T-cell (primary cell): ENCODE measurements around the gene UGT2A3. TPM values are rescaled to one million over a fixed set of nuclear protein-coding genes. Genes with fewer than 3 reads are reported as not detected.

Experiments used
- ATAC-seq, 4 experiments: fragments of 200-7000 bp in 3 of 4; fragments of 150-1000 bp in 1 of 4; cut with Tn5 transposase; replicated peaks in 1 of 4; 1 replicate in 3 of 4; 2 replicates in 1 of 4; pipeline ENCODE4 v1.10.0; 2021; ENCODE audit warnings: moderate library complexity in 3 of 4, mild to moderate bottlenecking in 2 of 4, moderate number of reproducible peaks in 1 of 4
- CTCF ChIA-PET, 2 donors: fragments of 300-600 bp; sonication (Branson Sonifier 250); formaldehyde crosslinking; loops; one replicate each; lab custom pipeline; 2022; ENCODE audit warnings: antibody characterized with exemption in 2 of 2; lab: Charles Lee
- POLR2A ChIA-PET, 2 donors: fragments of 300-600 bp; sonication (Branson Sonifier 250); formaldehyde crosslinking; loops; one replicate each; lab custom pipeline; 2022; ENCODE audit warnings: antibody characterized with exemption in 2 of 2; lab: Charles Lee
- DNase-seq, 35 experiments: peaks; one replicate each; pipeline versions ENCODE4 v3.0.0 to v3.0.0-alpha.2; 2013 to 2023
- H3K27ac ChIP-seq: one replicate; pipeline ENCODE4 v1.5.1; 2013; ENCODE audit warnings: low read length
- H3K27me3 ChIP-seq, 2 experiments: replicated peaks in 1 of 2; 1 replicate in 1 of 2; 2 replicates in 1 of 2; pipeline versions ENCODE4 v1.6.1 to v1.7.0; 2013; ENCODE audit warnings: low read length in 1 of 2, mixed read lengths in 1 of 2; ENCODE audit not compliant: control insufficient read depth in 2 of 2, insufficient read depth in 2 of 2; ENCODE audit errors: extremely low read depth in 1 of 2
- H3K36me3 ChIP-seq, 2 donors: 1 replicate in 1 of 2; 2 replicates in 1 of 2; pipeline versions ENCODE4 v1.6.1 to v1.7.0; 2013; ENCODE audit warnings: low read length in 1 of 2; ENCODE audit not compliant: control insufficient read depth in 2 of 2, insufficient read depth in 1 of 2; ENCODE audit errors: extremely low read depth in 1 of 2
- H3K4me1 ChIP-seq, 2 experiments: 1 replicate in 1 of 2; 2 replicates in 1 of 2; pipeline versions ENCODE4 v1.6.1 to v1.7.0; 2013; ENCODE audit warnings: low read length in 2 of 2, mixed read lengths in 1 of 2; ENCODE audit not compliant: insufficient read depth in 2 of 2, control insufficient read depth in 1 of 2; ENCODE audit errors: extremely low read depth in 1 of 2
- H3K4me3 ChIP-seq, 2 donors: 1 replicate in 1 of 2; 2 replicates in 1 of 2; pipeline versions ENCODE4 v1.5.1 to v1.7.0; 2013; ENCODE audit warnings: mild to moderate bottlenecking in 2 of 2, low read length in 1 of 2, moderate library complexity in 1 of 2; ENCODE audit not compliant: control insufficient read depth in 1 of 2; ENCODE audit errors: extremely low read depth in 1 of 2
- H3K9me3 ChIP-seq: 2 replicates; pipeline ENCODE4 v1.7.0; 2013
- H3K27ac Mint-ChIP-seq, 2 donors: one replicate each; pipeline ENCODE4 v1.8.0; 2020 to 2021; ENCODE audit warnings: mild to moderate bottlenecking in 2 of 2, mixed read lengths in 2 of 2
- H3K27me3 Mint-ChIP-seq, 2 donors: one replicate each; pipeline ENCODE4 v1.8.0; 2021 to 2022; ENCODE audit warnings: mixed read lengths in 2 of 2
- H3K36me3 Mint-ChIP-seq: one replicate; pipeline ENCODE4 v1.8.0; 2021; ENCODE audit warnings: mixed read lengths
- H3K4me1 Mint-ChIP-seq, 3 donors: one replicate each; pipeline ENCODE4 v1.8.0; 2020 to 2022; ENCODE audit warnings: mixed read lengths in 3 of 3, mild to moderate bottlenecking in 1 of 3
- H3K4me3 Mint-ChIP-seq, 3 donors: one replicate each; pipeline ENCODE4 v1.8.0; 2020 to 2022; ENCODE audit warnings: mild to moderate bottlenecking in 3 of 3, mixed read lengths in 3 of 3, moderate library complexity in 3 of 3
- H3K9me3 Mint-ChIP-seq, 3 donors: one replicate each; pipeline ENCODE4 v1.8.0; 2020 to 2022; ENCODE audit warnings: mixed read lengths in 3 of 3
- WGBS: methylation state at CpG from one replicate; pipeline ENCODE4 v1.1.5; 2013; ENCODE audit warnings: missing lambda C conversion rate; ENCODE audit not compliant: insufficient coverage; 5-methylcytosine and 5-hydroxymethylcytosine counted together
- total RNA-seq, 35 experiments: library from RNA in 6 of 35; stranded (reverse) in 6 of 35; fragments of 120-200 nt in 1 of 35; gene quantifications; one replicate each; pipeline versions ENCODE4 v1.2.1 to v1.2.4 and lab custom pipeline; 2013 to 2026

Gene UGT2A3
- total RNA-seq, 5 donors from 2014 or later (not counting 1 experiment from before 2014, with no cell fraction given), result 0.18 TPM; not detected in 4

DNA sequence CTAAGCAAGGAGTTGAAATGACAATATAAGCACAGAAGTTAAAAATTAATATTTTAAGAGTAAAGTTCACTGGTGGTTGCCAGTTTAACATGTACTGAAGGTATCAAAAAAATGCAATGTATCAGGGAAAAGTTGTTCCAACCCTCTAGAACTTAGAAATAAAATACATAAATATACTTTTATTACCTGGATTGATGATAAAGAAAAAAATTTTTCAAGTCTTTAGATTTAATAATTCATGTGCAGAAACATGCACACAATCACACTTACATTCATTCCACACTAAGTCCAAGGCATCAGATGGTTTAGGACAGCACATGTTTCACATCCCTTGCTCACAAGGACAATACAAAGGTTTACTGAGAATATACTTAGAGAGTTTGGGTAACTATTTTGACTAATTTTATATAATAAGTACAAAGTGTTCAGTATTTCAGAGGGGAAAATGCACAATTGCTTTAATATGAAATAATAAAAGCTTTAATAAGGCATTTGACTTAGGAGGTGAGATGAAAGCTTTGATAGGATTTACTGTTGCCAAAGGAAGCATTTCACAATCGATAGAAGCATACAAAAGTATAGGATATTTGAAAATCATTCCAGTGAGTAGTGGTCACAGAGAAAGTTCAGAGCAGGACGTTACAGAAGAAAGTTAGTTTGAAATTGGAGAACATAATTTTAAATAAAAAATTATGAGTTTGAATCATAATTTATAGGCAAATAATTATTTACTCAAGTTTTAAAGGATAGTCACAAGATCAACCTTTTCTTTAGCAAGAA, 392 bp upstream of the UGT2A3 start:
- no peak for ATAC-seq
- no peak for DNase-seq
- H3K4me1 ChIP-seq, result no peaks in the 10 kb centered on the region
- H3K9me3 Mint-ChIP-seq, result peaks cover 0 to 3% (median 0%) of the 10 kb centered on the region in 3 donors
- no peaks in the 10 kb centered on the region for H3K27me3 ChIP-seq
- POLR2A ChIA-PET, result no interaction called here
- H3K27ac Mint-ChIP-seq, result no peak overlapping the region
- H3K27me3 Mint-ChIP-seq, result no peaks in the 10 kb centered on the region
- no peak overlapping the region for H3K4me3 Mint-ChIP-seq
- H3K27ac ChIP-seq, result no peak overlapping the region
- H3K4me1 Mint-ChIP-seq, result no peaks in the 10 kb centered on the region
- no peak overlapping the region for H3K4me3 ChIP-seq
- WGBS, result 83% methylated on average over 1 of the region's 2 CpGs
- CTCF ChIA-PET, result no interaction called here
- H3K36me3 Mint-ChIP-seq, result no peaks in the 10 kb centered on the region
- H3K9me3 ChIP-seq, result no peaks in the 10 kb centered on the region
- no peaks in the 10 kb centered on the region for H3K36me3 ChIP-seq

DNA sequence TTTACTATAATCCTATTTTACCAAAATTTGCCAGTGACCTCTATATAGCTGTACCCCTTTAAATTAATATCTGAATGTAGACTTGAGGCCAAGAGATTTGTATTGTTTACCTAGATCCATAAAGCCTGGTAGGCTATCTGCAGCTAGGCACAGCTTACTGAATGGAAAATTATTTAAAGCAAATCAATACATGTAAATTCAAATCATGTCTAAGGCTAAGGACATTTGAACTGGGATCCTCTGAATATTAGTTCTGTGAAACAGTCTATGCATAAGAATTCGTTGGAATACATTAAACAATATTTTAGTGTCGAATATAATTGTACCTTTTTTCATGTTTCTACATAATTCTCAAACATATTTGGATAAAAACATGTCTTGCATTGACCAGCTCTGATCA, 1.6 kb downstream of the UGT2A3 start:
- Histone ChIP-seq H3K4me3 (no peak overlapping the region), H3K4me1 (no peaks in the 10 kb centered on the region), H3K27me3 (no peaks in the 10 kb centered on the region), H3K36me3 (no peaks in the 10 kb centered on the region), H3K27ac (no peak overlapping the region), H3K9me3 (no peaks in the 10 kb centered on the region)
- Mint-ChIP-seq H3K4me3 (no peak overlapping the region), H3K27me3 (no peaks in the 10 kb centered on the region), H3K4me1 (no peaks in the 10 kb centered on the region), H3K36me3 (no peaks in the 10 kb centered on the region), H3K9me3 (no peaks in the 10 kb centered on the region), H3K27ac (no peak overlapping the region)
- DNase-seq (no peak), ATAC-seq (no peak)
- CTCF ChIA-PET, result no interaction called here
- no CpG with 5 or more reads among the region's 2 CpGs for WGBS
- POLR2A ChIA-PET, result no interaction called here

DNA sequence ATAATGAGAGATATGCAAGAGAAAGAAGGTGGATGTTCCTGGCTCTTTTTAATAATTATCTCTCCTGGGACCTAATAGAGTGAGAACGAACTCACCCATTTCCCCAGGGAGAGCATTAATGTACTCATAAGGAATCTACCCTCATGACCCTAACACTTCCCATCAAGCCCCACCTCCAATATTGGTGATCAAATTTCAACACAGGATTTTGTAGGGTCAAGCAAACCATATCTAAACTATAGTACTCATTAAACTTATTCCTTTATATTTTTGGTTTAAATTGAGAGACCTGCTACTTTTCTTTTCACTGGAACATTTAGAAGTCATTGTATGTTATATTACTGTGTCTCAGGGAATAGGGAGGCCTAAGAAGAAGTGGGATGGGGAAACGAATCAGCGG, 2.6 kb downstream of the UGT2A3 start:
- no peaks in the 10 kb centered on the region for H3K9me3 Mint-ChIP-seq
- no peaks in the 10 kb centered on the region for H3K27me3 Mint-ChIP-seq
- no peaks in the 10 kb centered on the region for H3K36me3 Mint-ChIP-seq
- Histone ChIP-seq H3K27ac (no peak overlapping the region), H3K27me3 (no peaks in the 10 kb centered on the region), H3K4me1 (no peaks in the 10 kb centered on the region), H3K9me3 (no peaks in the 10 kb centered on the region), H3K36me3 (no peaks in the 10 kb centered on the region), H3K4me3 (no peak overlapping the region)
- no peaks in the 10 kb centered on the region for H3K4me1 Mint-ChIP-seq
- ATAC-seq (no peak), DNase-seq (no peak)
- POLR2A ChIA-PET, result no interaction called here
- CTCF ChIA-PET, result no interaction called here
- no peak overlapping the region for H3K4me3 Mint-ChIP-seq
- no peak overlapping the region for H3K27ac Mint-ChIP-seq
- WGBS, result no CpG with 5 or more reads among the region's 3 CpGs

DNA sequence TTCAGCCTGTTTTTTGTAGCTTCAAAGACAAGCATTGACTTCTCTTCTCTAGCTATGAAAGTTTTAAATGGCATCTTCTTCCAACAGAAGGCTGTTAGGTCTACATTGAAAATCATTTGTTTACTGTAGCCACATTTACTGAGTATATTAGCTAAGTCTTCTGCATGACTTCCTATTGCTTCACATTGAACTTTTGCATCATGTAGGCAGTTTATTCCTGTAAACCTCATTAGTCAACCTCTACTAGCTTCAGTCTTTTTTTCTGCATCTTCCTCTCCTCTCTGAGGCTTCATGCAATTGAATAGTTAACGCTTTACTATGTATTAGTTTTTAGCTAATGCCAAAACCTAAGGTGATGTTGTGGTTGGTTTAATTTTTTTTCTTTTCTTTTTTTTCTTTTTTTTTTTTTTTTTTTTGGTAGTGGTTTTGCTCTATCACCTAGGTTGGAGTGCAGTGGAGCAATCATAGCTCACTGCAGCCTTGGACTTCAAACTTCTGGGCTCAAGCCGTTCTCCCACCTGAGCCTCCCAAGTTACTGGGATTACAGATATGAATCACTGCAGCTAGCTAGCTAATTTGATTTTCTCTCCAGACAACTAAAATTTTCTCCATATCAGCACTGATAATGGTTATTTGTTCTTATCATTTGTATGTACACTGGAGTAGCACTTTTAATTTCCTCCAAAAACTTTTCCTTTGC, 3.4 kb downstream of the UGT2A3 start:
- Histone ChIP-seq H3K27ac (no peak overlapping the region), H3K36me3 (no peaks in the 10 kb centered on the region), H3K4me3 (no peak overlapping the region), H3K4me1 (no peaks in the 10 kb centered on the region), H3K27me3 (no peaks in the 10 kb centered on the region), H3K9me3 (no peaks in the 10 kb centered on the region)
- no CpG with 5 or more reads among the region's 2 CpGs for WGBS
- Mint-ChIP-seq H3K4me3 (no peak overlapping the region), H3K4me1 (no peaks in the 10 kb centered on the region), H3K27ac (no peak overlapping the region), H3K36me3 (no peaks in the 10 kb centered on the region), H3K9me3 (no peaks in the 10 kb centered on the region), H3K27me3 (no peaks in the 10 kb centered on the region)
- POLR2A ChIA-PET, result interaction anchor here in 1 of 2 donors (0.6 kb wide), 1 partner anchor 10 kb away, joined by 3 read pairs; no protein-coding TSS in a partner anchor
- DNase-seq, result no peak
- CTCF ChIA-PET, result no interaction called here
- ATAC-seq, result no peak

DNA sequence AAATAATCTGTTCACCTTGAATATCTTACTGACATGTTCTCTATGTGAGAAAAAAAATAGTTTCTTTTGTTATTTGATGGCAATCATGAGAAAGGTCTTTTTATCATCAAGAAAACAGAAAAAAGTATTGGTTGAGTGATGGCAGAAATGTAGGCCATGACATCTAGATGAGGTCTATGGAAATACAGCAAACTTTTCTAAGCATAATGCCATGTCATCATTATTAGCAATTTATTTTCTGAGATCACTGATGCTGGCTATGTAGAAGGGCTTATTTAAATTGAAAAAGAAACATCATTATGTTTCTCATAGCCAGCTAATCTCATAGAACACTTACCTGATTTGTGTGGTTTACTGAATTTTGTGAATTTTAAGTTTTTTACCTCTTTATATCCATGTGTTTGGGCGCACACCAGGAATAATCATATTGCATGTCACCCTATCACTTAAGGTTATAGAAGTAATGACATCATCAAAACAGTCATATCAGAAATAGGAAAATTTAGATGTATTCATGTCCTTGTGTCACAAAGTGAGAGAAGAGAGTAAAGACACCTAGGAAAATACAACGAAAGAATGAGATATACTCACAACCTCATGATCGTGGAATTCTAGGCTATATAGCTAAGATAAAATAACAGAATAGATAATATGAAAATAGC, 22.4 kb downstream of the UGT2A3 start:
- H3K36me3 Mint-ChIP-seq, result no peaks in the 10 kb centered on the region

DNA sequence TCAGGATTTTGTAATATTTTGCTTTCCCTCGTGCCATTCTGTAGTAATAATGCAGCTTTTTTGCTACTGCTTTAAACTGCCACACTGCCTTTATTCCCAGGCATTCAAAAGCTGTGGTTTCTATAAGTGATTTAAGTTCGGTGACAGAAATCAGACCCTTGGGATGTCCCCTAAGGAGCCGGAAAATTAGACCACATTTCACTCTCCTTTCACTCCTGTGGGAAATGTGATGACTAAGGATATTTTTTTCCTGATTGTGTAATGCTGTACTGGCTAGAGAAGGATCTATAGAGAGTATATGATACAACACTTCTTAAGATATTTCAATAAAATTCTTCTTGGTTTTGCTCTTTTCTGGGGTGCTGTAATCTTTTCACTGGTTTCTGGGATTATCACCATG, 24.4 kb downstream of the UGT2A3 start:
- Histone ChIP-seq H3K27me3 (no peaks in the 10 kb centered on the region), H3K4me3 (no peak overlapping the region)

More for the DNA sequence above, 22.4 kb downstream of the UGT2A3 start:
- Mint-ChIP-seq H3K4me1 (no peaks in the 10 kb centered on the region), H3K27me3 (no peaks in the 10 kb centered on the region), H3K27ac (no peak overlapping the region), H3K9me3 (peaks cover 4 to 18% (median 9%) of the 10 kb centered on the region in 3 donors), H3K4me3 (no peak overlapping the region)
- ChIA-PET POLR2A (no interaction called here), CTCF (no interaction called here)
- ATAC-seq, result no peak
- no CpG with 5 or more reads among the region's 3 CpGs for WGBS
- Histone ChIP-seq H3K36me3 (no peaks in the 10 kb centered on the region), H3K9me3 (no peaks in the 10 kb centered on the region), H3K4me1 (no peaks in the 10 kb centered on the region), H3K27ac (no peak overlapping the region), H3K4me3 (no peak overlapping the region), H3K27me3 (no peaks in the 10 kb centered on the region)
- no peak for DNase-seq

More for the DNA sequence above, 24.4 kb downstream of the UGT2A3 start:
- Mint-ChIP-seq H3K4me3 (no peak overlapping the region), H3K4me1 (no peaks in the 10 kb centered on the region), H3K36me3 (no peaks in the 10 kb centered on the region), H3K9me3 (peaks cover 7 to 21% (median 9%) of the 10 kb centered on the region in 3 donors), H3K27ac (no peak overlapping the region), H3K27me3 (no peaks in the 10 kb centered on the region)
- Histone ChIP-seq H3K36me3 (no peaks in the 10 kb centered on the region), H3K27ac (no peak overlapping the region), H3K4me1 (no peaks in the 10 kb centered on the region), H3K9me3 (no peaks in the 10 kb centered on the region)
- ChIA-PET CTCF (no interaction called here), POLR2A (no interaction called here)
- DNase-seq, result no peak
- WGBS, result no CpG with 5 or more reads among the region's 3 CpGs
- no peak for ATAC-seq
